ENCODE measurements around the gene WASHC2A. TPM values are rescaled to one million over a fixed set of nuclear protein-coding genes. Genes with fewer than 3 reads are reported as not detected.
"Not testable (repeated sequence)": the region's sequence is repeated elsewhere in the genome, so short reads cannot be mapped to it uniquely, and the experiment has no call there.

Gene WASHC2A
- total and polyA plus RNA-seq, 2 of the 4 experiments (the other 2 are of a cell fraction), result 22.6 to 29.4 TPM

DNA sequence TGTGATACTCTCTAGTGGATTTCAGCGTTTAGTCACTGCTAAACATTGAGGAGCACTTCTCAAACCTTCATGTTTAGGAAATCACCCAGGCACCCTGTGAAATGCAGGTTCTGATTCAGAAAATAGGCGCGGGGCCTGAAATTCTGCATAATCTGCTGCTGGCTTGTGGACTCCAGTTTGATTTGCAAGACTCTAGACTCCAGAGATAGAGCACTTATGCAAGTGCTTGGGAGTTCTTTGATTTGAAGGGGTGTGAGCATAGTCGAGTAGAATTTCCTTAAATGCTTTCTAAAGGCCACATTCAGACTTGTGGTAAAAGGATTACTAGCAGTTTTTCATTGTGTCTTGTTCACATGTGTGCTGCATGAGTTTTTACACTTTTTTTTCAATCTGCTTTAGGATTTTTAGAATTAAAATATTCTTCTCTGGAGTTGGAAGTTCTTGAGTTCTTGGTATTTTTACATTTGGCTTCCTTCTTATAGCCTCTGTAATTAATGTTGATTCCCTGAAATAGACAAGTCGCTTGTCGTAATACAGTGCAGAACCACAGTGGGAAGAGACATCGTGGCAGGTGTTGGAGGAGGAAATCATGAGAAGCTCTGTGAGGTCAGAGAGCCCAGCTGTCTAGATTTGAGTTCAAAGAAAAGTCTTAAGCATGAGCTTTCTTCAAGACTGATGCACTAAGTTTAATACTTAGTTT lies 41.4 kb downstream of the WASHC2A start:
- H4K20me1 ChIP-seq (ENCODE audit: insufficient read depth, low read length); dilution Hi-C loops (cut with HindIII; ENCODE audit: low sequenced_read_pairs, unreplicated experiment); H2BK15ac ChIP-seq (ENCODE audit: low read depth, low read length); H3K23ac ChIP-seq (ENCODE audit: low read depth, low read length); H3K9ac ChIP-seq (ENCODE audit: low read depth, low read length); ATAC-seq (ENCODE audit: low read depth); H2AK9ac ChIP-seq (replicated peaks; ENCODE audit: low read depth, low read length, poor library complexity); H3K27ac ChIP-seq (ENCODE audit: insufficient read depth, low read length); H4K8ac ChIP-seq (ENCODE audit: low read depth in 2 of 2, low read length in 2 of 2); H2BK120ac ChIP-seq (ENCODE audit: low read depth, low read length); H3K4me1 ChIP-seq (ENCODE audit: control insufficient read depth, insufficient read depth, low read length); H3K14ac ChIP-seq (replicated peaks; ENCODE audit: low read depth, low read length); H3K9me1 ChIP-seq (ENCODE audit: insufficient read depth, low read length); H3K36me3 ChIP-seq (ENCODE audit: control insufficient read depth, insufficient read depth, low read length); DNase-seq; H2BK20ac ChIP-seq (ENCODE audit: low read depth, low read length); H2BK5ac ChIP-seq (ENCODE audit: low read depth, low read length, poor library complexity, severe bottlenecking); H3K4me2 ChIP-seq (ENCODE audit: low read depth, low read length); H2AFZ ChIP-seq (replicated peaks; ENCODE audit: low read length, poor library complexity); H3K56ac ChIP-seq (ENCODE audit: extremely low read depth, insufficient read depth, low read length); H3K18ac ChIP-seq (ENCODE audit: low read depth, low read length); intact Hi-C loops (cut with micrococcal nuclease); POLR2A ChIA-PET (ENCODE audit: unreplicated experiment); H3K27me3 ChIP-seq (ENCODE audit: control insufficient read depth, insufficient read depth, low read length); in situ Hi-C loops (cut with MboI; ENCODE audit: low sequenced_read_pairs); H3K4ac ChIP-seq (ENCODE audit: low read depth, low read length); H3K9me3 ChIP-seq (ENCODE audit: control insufficient read depth, insufficient read depth, low read length); H4K91ac ChIP-seq (ENCODE audit: insufficient read depth, low read depth, low read length); CTCF ChIA-PET; H4K5ac ChIP-seq (ENCODE audit: low read depth, low read length); H3K79me1 ChIP-seq (ENCODE audit: low read depth in 1 of 2, low read length in 2 of 2); H3K4me3 ChIP-seq (ENCODE audit: insufficient read depth, low read depth, low read length); BruUV-seq (replicated peaks); H2AK5ac ChIP-seq (ENCODE audit: low read depth, low read length): not testable (repeated sequence)
- no CpG with 5 or more reads among the region's 7 CpGs for WGBS, 2 experiments (ENCODE audit: extremely low coverage in 2 of 2, insufficient read length in 1 of 2)

GRCh38 chr10:50112419-50113112 lies 44.8 kb downstream of the WASHC2A start:
- H2BK20ac ChIP-seq (ENCODE audit: low read depth, low read length); in situ Hi-C loops (cut with MboI; ENCODE audit: low sequenced_read_pairs); H3K56ac ChIP-seq (ENCODE audit: extremely low read depth, insufficient read depth, low read length); H4K8ac ChIP-seq (ENCODE audit: low read depth in 2 of 2, low read length in 2 of 2); intact Hi-C loops (cut with micrococcal nuclease); H3K4me3 ChIP-seq (ENCODE audit: insufficient read depth, low read depth, low read length); BruUV-seq (replicated peaks); H2AK9ac ChIP-seq (replicated peaks; ENCODE audit: low read depth, low read length, poor library complexity); H3K4me2 ChIP-seq (ENCODE audit: low read depth, low read length); H2BK120ac ChIP-seq (ENCODE audit: low read depth, low read length); H3K18ac ChIP-seq (ENCODE audit: low read depth, low read length); CTCF ChIA-PET; H3K9me3 ChIP-seq (ENCODE audit: control insufficient read depth, insufficient read depth, low read length); H3K79me1 ChIP-seq (ENCODE audit: low read depth in 1 of 2, low read length in 2 of 2); H3K14ac ChIP-seq (replicated peaks; ENCODE audit: low read depth, low read length); H3K23ac ChIP-seq (ENCODE audit: low read depth, low read length); H4K91ac ChIP-seq (ENCODE audit: insufficient read depth, low read depth, low read length); POLR2A ChIA-PET (ENCODE audit: unreplicated experiment); H4K5ac ChIP-seq (ENCODE audit: low read depth, low read length); H4K20me1 ChIP-seq (ENCODE audit: insufficient read depth, low read length); DNase-seq; H3K27ac ChIP-seq (ENCODE audit: insufficient read depth, low read length); H2AK5ac ChIP-seq (ENCODE audit: low read depth, low read length); H2BK15ac ChIP-seq (ENCODE audit: low read depth, low read length); H3K27me3 ChIP-seq (ENCODE audit: control insufficient read depth, insufficient read depth, low read length); H3K4me1 ChIP-seq (ENCODE audit: control insufficient read depth, insufficient read depth, low read length); H3K9me1 ChIP-seq (ENCODE audit: insufficient read depth, low read length); H2BK5ac ChIP-seq (ENCODE audit: low read depth, low read length, poor library complexity, severe bottlenecking); H3K36me3 ChIP-seq (ENCODE audit: control insufficient read depth, insufficient read depth, low read length); H3K4ac ChIP-seq (ENCODE audit: low read depth, low read length); H2AFZ ChIP-seq (replicated peaks; ENCODE audit: low read length, poor library complexity); ATAC-seq (ENCODE audit: low read depth); H3K9ac ChIP-seq (ENCODE audit: low read depth, low read length); dilution Hi-C loops (cut with HindIII; ENCODE audit: low sequenced_read_pairs, unreplicated experiment): not testable (repeated sequence)
- WGBS, 2 experiments (ENCODE audit: extremely low coverage in 2 of 2, insufficient read length in 1 of 2), result no CpG with 5 or more reads among the region's 9 CpGs
